Measurements from ENCODE around the gene PRDM2. TPM values are rescaled to one million over a fixed set of nuclear protein-coding genes. Genes with fewer than 3 reads are reported as not detected.

Gene PRDM2
- total RNA-seq, 1 donor from 2014 or later, result 88.3 TPM

DNA sequence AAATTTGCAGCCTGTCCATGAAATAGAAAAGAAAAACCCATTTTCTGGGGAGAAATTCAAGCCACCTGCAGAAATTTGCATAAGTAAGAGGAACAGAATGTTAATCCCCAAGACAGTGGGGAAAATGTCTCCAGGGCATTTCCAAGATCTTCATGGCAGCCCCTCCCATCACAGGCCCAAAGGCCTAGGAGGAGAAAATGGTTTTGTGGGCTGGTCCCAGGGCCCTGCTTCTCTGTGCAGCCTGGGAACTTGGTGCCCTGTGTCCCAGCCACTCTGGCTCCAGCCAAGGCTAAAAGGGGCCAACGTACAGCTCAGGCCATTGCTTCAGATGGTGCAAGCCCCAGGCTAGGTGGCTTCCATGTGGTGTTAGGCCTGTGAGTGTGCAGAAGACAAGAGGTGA, 155.6 kb downstream of the PRDM2 start:
- no peak overlapping the region for H3K4me3 Mint-ChIP-seq (ENCODE audit: unreplicated experiment)
- DNase-seq, result no peak
- no peaks in the 10 kb centered on the region for H3K4me1 Mint-ChIP-seq (ENCODE audit: low read depth, unreplicated experiment)
- H3K9me3 Mint-ChIP-seq (ENCODE audit: unreplicated experiment), result peaks cover 6% of the 10 kb centered on the region
- TF ChIP-seq, protein P1, sequence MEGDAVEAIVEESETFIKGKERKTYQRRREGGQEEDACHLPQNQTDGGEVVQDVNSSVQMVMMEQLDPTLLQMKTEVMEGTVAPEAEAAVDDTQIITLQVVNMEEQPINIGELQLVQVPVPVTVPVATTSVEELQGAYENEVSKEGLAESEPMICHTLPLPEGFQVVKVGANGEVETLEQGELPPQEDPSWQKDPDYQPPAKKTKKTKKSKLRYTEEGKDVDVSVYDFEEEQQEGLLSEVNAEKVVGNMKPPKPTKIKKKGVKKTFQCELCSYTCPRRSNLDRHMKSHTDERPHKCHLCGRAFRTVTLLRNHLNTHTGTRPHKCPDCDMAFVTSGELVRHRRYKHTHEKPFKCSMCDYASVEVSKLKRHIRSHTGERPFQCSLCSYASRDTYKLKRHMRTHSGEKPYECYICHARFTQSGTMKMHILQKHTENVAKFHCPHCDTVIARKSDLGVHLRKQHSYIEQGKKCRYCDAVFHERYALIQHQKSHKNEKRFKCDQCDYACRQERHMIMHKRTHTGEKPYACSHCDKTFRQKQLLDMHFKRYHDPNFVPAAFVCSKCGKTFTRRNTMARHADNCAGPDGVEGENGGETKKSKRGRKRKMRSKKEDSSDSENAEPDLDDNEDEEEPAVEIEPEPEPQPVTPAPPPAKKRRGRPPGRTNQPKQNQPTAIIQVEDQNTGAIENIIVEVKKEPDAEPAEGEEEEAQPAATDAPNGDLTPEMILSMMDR (IDR thresholded peaks at IDR 0.05; ENCODE audit: partially characterized antibody, unreplicated experiment), result no peak
- peaks cover 20% of the 10 kb centered on the region for H3K36me3 Mint-ChIP-seq (ENCODE audit: unreplicated experiment)
- no peak overlapping the region for H3K27ac Mint-ChIP-seq (ENCODE audit: unreplicated experiment)
- H3K27me3 Mint-ChIP-seq (ENCODE audit: unreplicated experiment), result peaks cover 3% of the 10 kb centered on the region

DNA sequence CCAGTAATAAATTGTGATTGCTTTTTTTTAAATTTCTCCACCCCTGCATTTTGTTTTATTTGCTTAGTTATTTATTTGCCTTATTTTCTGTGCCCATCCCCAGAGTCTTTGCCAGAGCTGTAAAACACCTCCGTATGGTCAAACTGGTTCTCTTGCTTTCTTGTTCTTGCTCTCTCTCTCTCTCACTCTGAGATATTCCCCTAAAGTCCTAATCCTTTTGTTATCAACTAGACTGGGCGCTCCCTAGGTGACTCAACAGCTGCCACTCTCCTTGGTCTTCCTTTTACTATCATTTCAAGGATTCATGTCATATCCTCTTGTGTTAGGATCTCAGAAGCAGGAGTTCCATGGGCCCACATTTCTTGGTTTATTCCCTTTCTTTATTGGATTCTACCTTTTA, 160.0 kb downstream of the PRDM2 start:
- TF ChIP-seq, protein P1 (IDR thresholded peaks at IDR 0.05; ENCODE audit: partially characterized antibody, unreplicated experiment), result no peak
- peaks cover 15% of the 10 kb centered on the region for H3K36me3 Mint-ChIP-seq (ENCODE audit: unreplicated experiment)
- H3K4me3 Mint-ChIP-seq (ENCODE audit: unreplicated experiment), result no peak overlapping the region
- H3K27ac Mint-ChIP-seq (ENCODE audit: unreplicated experiment), result no peak overlapping the region
- H3K9me3 Mint-ChIP-seq (ENCODE audit: unreplicated experiment), result peaks cover 6% of the 10 kb centered on the region
- peaks cover 3% of the 10 kb centered on the region for H3K27me3 Mint-ChIP-seq (ENCODE audit: unreplicated experiment)
- DNase-seq, result no peak
- no peaks in the 10 kb centered on the region for H3K4me1 Mint-ChIP-seq (ENCODE audit: low read depth, unreplicated experiment)

DNA sequence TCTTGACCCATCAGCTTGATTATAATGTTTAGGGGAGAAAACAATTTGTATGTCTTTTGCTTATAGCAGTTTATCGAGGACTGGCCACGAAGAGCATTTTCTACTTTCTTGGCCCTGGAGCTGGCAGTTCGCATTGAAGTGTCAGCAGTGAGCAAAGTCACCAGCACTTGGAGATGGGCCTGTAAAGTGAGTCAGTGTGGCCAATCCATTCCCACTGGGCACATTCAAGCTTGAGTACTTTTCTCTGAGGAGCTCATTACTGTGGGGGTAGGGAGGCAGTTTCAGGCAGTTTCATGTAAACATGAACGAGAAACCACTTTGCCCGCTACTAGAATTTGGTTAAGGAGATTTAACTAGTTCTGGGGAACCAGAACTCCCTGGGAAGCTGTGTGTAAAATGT, 164.8 kb downstream of the PRDM2 start:
- H3K4me1 Mint-ChIP-seq (ENCODE audit: low read depth, unreplicated experiment), result no peaks in the 10 kb centered on the region
- no peak overlapping the region for H3K27ac Mint-ChIP-seq (ENCODE audit: unreplicated experiment)
- H3K27me3 Mint-ChIP-seq (ENCODE audit: unreplicated experiment), result no peaks in the 10 kb centered on the region
- H3K4me3 Mint-ChIP-seq (ENCODE audit: unreplicated experiment), result no peak overlapping the region
- H3K36me3 Mint-ChIP-seq (ENCODE audit: unreplicated experiment), result no peaks in the 10 kb centered on the region
- no peak for DNase-seq
- TF ChIP-seq, protein P1 (IDR thresholded peaks at IDR 0.05; ENCODE audit: partially characterized antibody, unreplicated experiment), result no peak
- no peaks in the 10 kb centered on the region for H3K9me3 Mint-ChIP-seq (ENCODE audit: unreplicated experiment)

DNA sequence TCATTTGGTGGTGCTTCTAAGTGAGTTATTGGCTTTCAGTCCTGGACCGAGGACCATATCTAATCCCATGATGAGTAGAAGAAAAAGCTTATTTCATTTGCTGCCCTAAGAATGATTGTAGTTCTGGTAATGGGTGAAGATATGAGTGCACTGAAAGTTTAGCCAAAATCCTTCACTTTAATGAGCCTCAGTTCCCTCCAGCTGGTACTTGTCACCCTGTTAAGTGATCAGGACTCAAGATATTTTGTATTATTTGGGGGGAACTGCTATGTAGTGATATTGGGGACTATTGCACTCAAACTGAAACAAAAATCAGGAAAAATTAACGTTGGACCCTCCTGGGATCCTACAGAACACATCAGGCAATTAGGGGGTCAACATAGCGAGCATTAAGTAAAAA, 165.9 kb downstream of the PRDM2 start:
- H3K36me3 Mint-ChIP-seq (ENCODE audit: unreplicated experiment), result no peaks in the 10 kb centered on the region
- no peaks in the 10 kb centered on the region for H3K4me1 Mint-ChIP-seq (ENCODE audit: low read depth, unreplicated experiment)
- H3K27ac Mint-ChIP-seq (ENCODE audit: unreplicated experiment), result no peak overlapping the region
- H3K27me3 Mint-ChIP-seq (ENCODE audit: unreplicated experiment), result no peaks in the 10 kb centered on the region
- no peak overlapping the region for H3K4me3 Mint-ChIP-seq (ENCODE audit: unreplicated experiment)
- TF ChIP-seq, protein P1 (IDR thresholded peaks at IDR 0.05; ENCODE audit: partially characterized antibody, unreplicated experiment), result no peak
- DNase-seq, result no peak
- H3K9me3 Mint-ChIP-seq (ENCODE audit: unreplicated experiment), result no peaks in the 10 kb centered on the region

DNA sequence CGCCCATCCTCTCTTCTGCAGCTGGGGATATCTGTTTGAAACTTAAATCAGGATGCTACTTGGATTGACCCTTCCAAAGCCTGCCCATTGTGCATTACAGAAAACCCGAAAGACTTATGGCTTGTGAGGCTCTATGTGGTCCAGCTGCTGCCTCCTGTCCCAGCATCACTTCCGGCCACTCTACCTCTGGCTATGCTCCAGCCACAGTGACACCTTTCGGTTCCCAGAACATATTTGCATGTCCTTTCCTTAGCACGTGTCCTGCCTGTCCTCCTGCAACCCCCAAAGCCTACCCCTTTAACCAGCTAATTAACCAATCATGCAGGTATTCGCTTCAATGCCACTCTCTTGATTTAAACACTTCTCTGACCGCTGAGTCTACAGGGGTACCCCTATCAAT, 167.6 kb downstream of the PRDM2 start:
- no peaks in the 10 kb centered on the region for H3K9me3 Mint-ChIP-seq (ENCODE audit: unreplicated experiment)
- TF ChIP-seq, protein P1 (IDR thresholded peaks at IDR 0.05; ENCODE audit: partially characterized antibody, unreplicated experiment), result no peak
- H3K4me1 Mint-ChIP-seq (ENCODE audit: low read depth, unreplicated experiment), result no peaks in the 10 kb centered on the region
- no peak for DNase-seq
- H3K4me3 Mint-ChIP-seq (ENCODE audit: unreplicated experiment), result no peak overlapping the region
- no peaks in the 10 kb centered on the region for H3K27me3 Mint-ChIP-seq (ENCODE audit: unreplicated experiment)
- no peak overlapping the region for H3K27ac Mint-ChIP-seq (ENCODE audit: unreplicated experiment)
- no peaks in the 10 kb centered on the region for H3K36me3 Mint-ChIP-seq (ENCODE audit: unreplicated experiment)

Data from glutamatergic neuron (in vitro differentiated cells).